Activated T-helper 1 cell treated with anti-CD3 and anti-CD28 coated beads, Interleukin-2, amount 50 U/mL, for 16 hours (primary cell): Measurements from ENCODE around the gene KCNH8.
"Not testable (repeated sequence)": the region's sequence is repeated elsewhere in the genome, so short reads cannot be mapped to it uniquely, and the experiment has no call there.

Source experiments
- DNase-seq, 2 donors: peaks; one replicate each; pipeline ENCODE4 v3.0.0-alpha.2; 2020; ENCODE audit warnings: low read depth in 1 of 2, low spot score in 1 of 2

KCNH8 gene

DNA sequence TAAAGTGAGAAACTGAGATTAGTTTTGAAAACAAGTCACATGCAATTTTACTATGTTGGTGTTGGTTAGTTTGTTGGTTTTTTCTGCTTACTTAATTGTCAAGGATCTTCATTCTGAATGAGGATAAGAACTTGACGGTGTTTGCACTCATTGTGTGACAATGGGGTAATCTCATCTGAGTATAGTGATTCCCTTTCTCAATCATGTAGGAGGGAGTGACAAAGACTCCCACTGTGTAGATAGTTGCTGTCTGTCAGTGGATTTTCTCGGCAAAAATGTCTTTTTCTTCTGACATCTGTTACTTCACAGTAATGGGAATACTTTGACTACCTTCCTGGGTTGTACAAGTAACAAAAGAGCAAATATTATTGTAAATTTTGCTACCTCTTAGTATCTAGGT lies 23.5 kb downstream of the KCNH8 start:
- no peak for DNase-seq

DNA sequence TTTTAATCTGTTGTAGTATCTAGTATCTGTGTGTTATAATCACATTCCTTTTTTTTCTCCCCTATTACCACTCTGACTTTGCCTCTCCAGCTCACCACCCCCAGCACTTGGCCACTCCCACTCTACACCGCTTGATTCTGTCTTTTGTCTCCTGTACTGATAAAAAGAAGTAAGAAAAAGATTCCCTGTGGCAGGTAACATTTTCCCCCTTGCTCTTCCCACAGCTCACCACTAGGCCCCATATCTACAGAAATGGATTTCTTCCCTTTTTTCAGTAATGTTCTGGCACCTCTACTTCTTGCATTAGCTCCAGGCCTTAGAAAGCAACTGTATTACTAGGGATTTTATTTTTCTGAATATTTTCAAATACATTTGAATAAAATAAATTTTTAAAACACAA lies 25.6 kb downstream of the KCNH8 start:
- no peak for DNase-seq

DNA sequence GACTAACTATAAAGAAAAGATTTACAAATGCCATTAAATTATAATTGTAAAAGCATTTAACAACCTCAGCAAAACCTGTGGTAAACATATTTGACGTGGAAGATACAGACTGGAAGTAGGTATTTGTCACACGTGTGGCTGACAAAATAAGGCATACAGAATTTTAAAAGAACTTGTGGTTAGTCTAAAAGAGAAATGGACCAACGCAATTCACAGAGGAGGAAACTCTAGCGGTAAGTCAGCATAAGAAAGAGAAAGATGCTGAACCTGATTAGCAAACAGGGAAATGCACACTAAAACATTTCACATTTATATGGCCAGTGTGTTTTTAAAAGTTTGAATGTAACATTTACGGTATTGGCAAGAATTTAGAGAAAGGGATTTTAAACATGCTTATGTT lies 35.3 kb downstream of the KCNH8 start:
- no peak for DNase-seq

DNA sequence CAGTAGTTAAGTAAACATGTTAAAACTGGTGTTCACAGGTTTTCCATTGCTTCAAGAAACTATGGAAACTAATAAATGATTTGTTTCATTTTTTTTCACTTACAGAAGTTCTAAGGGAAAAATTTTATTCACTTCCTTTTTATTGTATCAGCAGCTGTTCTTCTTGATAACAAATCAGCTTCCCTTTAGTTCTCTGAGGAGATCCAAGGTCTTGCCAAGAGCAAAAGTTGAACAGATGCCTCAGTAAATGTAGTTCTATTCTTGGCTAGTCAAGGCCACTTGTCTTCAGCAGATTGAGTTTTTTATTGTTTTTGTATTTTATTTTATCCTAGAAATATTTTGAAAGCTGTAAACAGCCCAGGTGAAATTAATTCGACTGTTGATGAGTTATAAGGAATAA lies 41.8 kb downstream of the KCNH8 start:
- no peak for DNase-seq

DNA sequence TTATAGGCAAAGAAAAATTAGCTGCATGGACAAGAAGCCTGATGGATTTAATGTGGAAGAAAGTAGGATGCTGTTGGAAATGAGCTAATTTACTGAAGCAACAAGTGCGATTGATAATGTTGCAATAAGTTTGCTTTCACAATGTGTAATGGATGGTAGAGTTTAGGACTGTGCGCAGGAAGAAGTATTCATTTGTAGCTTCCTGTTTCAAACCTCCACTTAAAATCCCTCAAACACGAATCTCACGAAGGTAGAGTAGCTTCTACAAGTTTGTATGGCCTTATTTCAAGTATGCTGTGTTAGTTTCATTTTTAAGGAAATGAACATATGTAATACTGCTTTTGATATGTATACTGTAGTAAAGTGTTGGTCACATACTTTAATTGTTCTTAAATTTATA lies 42.3 kb downstream of the KCNH8 start:
- DNase-seq = no peak

DNA sequence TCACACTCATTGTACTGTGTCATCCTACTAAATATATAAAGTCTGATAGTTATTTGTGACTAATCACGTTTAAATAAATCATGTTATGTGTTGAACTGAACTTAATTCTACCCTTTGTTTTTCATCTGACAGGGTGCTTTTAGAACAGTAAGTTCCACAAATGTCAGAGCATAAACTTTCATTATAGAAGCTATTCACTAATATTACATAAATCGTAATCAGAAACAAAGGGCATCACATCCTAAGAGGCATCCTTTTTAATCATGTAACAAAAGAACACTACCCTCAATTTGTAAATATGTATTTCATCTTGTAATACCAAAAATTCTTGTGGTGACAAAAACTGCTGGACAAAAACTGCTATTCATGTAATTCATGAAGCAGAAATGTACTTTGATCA lies 50.8 kb downstream of the KCNH8 start:
- no peak for DNase-seq

DNA sequence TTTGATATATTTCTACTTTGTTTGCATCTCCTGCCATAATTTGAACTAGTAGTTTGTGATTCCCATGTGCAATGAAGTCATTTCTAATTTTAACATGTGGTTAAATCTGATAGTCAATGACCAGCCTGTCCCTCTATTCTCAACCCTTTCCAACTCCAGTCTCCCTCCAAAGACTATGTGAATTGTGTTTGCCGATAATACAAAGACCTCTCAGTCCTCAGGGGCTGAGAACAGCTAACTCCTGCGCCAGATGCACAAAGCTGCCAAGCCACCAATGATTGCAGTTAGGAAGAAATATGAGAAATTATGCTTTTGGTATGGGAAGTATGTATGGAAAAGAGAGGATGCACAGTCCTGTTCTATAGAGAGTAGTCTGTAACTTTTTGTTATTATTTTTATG lies 54.0 kb downstream of the KCNH8 start:
- no peak for DNase-seq

DNA sequence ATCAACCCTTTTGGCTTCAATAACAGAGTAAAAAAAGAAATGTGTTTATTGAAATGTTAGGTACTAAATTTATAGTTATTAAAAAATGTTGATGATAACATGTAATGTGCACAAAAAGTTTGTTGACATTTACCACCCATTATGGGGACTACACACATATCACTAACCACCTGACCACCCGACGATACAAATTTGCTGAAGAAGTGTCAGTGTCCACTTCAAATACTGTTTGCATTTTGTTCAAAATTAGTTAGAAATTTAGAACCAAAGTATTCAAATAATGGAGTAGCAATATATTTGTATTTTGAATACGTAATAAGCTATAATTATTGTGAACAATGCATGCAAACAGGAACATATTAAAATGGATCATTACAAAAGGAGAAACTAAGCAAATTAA lies 54.4 kb downstream of the KCNH8 start:
- no peak for DNase-seq

DNA sequence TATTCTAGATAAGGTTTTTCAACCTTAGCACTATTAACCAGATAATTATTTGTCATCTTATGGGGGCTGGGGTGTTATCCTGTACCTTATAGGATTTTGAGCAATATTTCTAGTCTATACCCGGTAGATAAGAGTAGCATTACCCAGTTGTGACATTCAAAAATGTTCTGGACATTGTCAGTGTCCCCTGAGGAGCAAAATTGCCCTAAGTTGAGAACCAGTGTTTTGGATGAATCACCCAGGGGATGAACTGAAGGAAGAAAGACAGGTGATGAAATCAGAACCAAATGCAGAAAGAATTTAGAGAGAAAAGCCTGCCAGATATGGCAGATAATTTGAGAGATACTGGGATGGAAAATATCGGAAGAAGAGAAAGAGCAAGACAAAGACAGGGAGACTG lies 58.2 kb downstream of the KCNH8 start:
- DNase-seq = no peak

DNA sequence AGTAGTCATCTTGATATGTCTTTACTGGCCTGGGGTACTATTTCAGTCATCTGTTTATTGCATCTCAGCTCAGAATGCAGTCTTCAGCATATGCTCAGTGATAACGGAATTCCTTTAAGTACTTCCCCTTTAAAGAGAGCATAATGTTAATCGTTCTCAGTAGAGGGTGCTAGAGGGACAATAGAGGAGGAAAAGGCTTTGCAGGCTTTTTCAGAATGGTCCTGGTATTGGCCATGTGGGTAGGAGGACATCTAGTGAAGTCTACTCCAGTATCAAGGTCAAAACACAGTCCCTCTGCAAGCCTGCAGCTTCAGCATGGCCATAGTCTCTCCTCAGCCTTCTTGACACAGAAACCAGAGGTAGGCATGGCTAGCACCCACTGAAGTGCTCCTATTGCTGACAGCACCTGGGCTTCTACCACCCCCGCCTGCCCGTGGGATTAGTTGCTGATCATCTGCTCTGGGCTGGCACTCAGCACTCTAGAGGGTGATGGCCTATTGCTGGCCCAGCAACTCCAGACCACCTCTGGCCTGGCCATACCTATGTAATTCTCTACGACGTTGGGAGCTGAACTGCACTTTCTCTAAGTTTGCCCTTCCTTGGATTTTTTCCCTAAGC lies 65.4 kb downstream of the KCNH8 start:
- DNase-seq = no peak

DNA sequence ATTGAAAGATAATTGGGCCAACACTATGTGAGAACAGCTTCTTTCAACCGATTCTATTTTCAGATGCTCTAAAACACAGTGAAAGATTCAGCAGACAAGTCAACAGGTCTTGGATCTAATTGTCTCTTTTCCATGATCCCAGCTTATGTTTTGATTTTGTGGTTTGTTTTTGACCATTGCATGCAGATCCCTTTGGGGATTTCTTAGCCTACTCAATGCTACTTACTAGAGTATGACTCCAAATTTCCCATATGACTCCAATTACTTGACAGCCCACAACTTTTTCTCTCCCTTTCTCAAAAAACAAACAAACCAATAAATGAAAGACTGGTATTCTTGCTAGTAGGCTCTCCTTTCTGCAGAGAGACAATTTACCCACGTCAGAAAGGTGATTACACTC lies 67.1 kb downstream of the KCNH8 start:
- no peak for DNase-seq

DNA sequence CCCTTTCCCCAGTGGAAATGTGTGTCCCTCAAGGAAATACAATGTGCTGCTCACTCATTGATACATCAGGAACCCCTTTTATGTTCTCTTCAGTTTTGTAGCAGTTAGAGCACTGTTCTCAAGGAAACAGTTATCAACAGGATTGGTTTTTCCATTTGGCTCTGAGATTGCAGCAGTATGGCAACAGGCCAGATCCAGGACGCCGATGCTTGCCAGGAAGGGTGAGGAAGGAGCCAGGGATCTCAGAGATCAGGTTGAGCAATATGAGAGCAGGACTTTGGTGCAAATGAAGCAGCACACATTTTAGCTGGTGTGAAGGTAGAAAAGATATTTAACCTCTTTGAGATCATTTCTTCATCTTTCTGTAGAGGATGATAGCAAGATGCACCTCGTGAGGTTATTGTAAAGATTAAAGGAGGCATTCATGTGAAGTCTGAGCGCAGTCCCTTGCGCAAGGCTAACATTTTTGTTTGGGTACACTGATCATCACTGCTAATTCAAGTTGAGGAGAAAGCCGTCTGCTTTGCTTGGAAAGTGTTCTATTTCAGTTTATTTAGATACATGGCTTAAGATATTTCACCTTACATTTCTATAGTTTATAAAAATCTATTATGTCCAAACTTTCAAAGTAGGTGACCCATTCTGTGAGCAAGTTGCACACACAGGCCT lies 68.5 kb downstream of the KCNH8 start:
- no peak for DNase-seq

DNA sequence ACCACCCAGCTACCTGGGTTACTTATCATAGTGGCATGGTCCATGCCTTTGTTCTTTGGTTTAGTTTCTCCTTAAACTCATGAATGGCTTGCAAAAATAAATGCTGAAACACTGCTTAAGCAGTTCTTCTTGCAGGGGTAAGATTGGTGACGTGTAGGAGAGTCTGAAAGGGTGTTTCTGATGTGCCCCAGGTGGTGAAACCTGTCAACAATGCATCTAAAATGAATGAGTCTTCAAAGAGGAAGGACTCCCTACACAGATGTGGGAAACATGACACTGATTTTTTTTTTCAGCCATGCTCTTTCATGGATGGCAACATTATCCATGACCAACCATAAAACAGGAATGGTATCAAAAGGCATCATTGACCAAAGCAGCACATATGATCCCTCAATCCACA lies 72.0 kb downstream of the KCNH8 start:
- no peak for DNase-seq

DNA sequence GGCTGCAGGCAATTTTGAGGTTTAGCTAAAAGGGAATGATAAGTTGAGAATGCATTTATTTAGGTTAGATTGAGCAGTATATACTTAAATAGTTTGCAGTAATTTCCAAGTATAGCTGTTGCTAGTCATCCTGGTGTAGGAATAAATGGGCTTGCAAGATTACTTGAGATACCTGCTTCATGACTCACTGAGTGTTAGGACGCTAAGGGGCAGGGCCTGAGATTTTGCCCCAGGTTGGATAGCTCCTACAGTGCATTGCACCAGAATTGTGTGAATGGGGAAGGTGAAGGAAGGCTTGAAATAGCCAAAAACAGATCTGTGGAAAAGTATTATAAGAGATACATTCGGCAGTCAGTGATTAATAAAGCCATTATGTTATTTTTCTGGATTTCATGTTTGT lies 72.8 kb downstream of the KCNH8 start:
- no peak for DNase-seq

DNA sequence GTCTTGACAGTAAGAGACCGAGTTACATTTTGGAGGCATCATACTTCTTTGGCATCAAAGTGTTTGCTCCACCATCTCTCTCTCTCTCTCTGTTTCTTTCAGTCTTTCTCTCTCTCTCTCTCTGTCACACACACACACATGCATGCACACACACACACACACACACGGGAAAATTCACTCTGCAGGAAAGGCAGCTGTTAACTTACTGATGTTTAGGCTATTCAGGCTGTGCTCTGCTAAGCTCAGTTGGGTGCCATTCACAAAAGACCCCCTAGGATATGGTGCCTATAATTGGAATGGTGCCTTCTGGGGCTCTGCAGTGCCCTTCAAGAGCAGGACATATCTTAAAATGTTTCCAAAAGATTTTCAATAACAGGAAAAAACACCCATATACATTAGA lies 78.2 kb downstream of the KCNH8 start:
- no peak for DNase-seq

DNA sequence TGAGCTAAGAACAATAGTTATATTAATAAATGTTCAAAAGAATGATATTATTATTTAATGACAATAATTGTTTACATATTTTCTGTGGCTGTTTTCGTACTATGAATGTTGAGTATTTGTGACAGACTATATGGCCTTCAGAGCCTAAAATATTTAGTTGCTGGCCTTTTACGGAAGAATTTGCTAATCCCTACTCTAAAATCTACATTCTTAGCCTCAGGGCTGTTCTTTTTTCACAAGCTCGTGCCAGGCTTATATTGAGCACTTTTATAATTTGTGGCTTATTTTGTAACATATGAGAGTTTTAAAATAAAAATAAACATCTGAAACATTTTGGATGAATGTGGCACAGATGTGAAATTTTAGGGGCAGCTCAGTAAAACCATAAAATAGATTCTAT lies 79.9 kb downstream of the KCNH8 start:
- no peak for DNase-seq

DNA sequence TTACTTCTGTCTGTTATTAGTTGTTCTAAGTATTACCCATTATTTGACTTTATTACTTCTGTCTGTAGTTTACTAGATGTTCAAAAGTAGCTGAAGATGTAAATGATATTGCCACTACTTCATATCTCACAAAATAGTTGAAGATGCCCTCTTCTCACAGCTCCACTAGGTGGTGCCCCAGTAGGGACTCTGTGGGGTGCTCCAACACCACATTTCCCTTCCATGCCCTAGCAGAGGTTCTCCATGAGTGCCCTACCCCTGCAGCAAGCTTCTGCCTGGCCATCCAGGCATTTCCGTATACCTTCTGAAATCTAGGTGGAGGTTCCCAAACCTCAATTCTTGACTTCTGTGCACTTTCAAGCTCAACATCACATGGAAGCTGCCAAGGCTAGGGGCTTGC lies 80.8 kb downstream of the KCNH8 start:
- DNase-seq = no peak

DNA sequence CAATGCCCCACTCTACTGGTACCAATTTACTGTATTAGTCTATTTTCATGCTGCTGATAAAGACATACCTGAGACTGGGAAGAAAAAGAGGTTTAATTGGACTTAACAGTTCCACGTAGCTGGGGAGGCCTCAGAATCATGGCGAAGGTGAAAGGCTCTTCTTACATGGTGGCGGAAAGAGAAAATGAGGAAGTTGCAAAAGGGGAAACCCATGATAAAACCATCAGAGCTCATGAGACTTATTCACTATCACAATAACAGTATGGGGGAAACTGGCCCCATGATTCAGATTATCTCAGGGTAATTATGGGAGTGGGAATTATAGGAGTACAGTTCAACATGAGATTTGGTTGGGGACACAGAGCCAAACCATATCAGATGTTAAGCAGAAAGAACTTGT lies 81.6 kb downstream of the KCNH8 start:
- DNase-seq = not testable (repeated sequence)

DNA sequence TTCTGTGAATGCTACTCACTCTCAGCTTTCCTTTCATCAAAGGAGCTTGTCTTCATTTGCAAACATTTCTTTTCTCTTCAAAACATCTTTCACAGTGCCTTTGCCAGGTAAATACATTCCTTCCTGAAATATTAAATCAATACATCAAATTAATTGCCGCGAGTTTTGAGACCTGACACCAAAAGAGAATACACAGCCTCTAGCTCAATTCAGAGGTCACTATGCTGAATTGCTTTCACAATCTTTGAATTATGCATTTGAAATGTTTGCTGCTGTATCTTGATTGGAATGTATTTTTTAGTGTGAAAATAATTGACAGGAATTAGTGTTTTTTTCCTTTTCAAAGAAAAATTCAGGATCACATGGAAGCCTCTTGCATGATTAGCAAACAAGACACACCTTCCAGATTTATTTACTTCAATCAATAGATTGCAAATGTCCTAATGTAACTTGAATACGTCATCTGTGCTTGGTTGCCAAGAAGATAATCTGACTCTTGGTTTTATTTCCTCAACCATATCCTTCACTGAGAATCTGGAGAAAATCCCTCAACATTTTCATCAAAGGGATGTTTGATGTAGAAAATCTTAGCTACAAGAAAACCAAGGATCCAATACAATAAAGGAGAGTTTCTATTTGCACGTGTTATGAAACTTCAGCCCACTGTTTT lies 83.6 kb downstream of the KCNH8 start:
- DNase-seq = no peak

DNA sequence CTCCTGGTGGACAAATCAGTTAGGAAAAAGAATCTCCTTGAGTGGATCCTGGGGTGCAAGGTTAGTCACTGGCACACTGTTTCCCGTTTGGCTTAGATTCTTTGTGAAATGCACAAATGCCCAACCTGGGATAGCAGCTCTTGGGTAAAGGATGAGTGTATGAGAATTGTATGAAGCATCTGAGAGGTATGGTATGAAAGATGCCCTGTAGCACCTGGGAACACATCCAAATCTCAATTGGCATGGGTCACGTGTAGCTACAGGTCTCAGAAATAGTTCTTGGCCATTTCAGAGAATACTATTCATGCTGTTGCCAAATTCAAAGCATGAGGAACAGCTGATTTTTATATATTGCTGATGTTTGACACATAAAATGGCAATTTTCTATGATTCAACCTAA lies 84.3 kb downstream of the KCNH8 start:
- no peak for DNase-seq

DNA sequence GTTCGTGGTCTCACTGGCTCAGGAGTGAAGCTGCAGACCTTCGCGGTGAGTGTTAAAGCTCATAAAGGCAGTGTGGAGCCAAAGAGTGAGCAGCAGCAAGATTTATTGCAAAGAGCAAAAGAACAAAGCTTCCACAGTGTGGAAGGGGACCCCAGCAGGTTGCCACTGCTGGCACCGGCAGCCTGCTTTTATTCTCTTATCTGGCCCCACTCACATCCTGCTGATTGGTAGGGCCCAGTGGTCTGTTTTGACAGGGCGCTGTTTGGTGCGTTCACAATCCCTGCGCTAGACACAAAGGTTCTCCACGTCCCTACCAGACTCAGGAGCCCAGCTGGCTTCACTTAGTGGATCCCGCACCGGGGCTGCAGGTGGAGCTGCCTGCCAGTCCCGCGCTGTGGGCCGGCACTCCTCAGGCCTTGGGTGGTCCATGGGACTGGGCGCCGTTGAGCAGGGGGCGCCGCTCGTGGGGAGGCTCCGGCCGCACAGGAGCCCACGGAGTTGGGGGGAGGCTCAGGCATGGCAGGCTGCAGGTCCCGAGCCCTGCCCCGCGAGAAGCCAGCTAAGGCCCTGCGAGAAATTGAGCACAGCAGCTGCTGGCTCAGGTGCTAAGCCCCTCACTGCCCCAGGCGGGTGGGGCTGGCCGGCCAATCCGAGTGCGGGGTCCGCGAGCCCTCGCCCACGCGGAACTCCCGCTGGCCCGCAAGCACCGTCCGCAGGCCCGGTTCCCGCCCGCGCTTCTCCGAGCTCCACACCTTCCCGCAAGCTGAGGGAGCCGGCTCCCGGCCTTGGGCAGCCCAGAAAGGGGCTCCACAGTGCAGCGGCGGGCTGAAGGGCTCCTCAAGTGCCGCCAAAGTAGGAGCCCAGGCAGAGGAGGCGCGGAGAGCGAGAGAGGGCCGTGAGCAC lies 85.8 kb downstream of the KCNH8 start:
- DNase-seq = not testable (repeated sequence)

DNA sequence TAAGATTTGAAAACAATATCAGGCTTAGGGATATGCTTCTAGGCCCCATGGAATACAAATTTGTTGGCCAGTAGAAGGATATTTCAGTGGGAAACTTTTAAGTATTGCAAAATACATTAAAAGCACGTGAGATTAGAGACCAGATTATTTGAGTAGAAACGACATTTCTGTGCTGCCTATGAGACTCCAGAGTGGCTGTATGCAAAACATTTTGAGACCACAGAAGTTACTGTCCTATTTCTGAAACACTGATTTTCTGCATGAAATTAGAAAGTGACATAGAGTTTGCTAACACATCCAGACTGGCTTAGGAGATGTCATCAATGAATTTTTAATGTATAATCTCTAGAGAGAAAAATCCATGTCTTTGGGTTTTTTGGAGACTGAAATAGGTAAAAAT lies 99.8 kb downstream of the KCNH8 start:
- no peak for DNase-seq
